Measurements from ENCODE around the gene MAN2A1.
"Not testable (repeated sequence)": the region's sequence is repeated elsewhere in the genome, so short reads cannot be mapped to it uniquely, and the experiment has no call there.

Gene MAN2A1

DNA sequence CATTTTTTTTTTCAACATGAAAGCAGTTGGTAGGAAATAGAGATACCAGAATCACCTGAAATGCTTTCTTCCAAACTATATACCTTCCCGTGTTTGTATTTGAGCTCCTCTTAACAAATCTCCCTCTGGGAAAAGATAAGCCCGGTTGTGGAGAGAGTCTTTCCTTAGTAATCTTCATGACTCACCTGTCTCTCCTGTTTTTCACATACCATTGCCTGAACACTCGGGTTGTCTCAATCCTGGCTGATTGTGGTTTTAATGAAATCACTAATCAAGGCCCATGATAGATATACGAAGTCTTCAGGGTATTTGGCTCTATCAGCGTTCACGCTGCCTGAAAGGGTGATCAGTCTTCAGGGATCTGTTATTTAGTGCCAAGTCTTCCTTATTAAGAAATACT lies 136.7 kb downstream of the MAN2A1 start:
- DNase-seq (ENCODE audit: low spot score), result no peak

- DNase-seq (ENCODE audit: low spot score), result no peak
Measured at GRCh38 chr5:109829331-109829730, 139.6 kb downstream of the MAN2A1 start.

DNA sequence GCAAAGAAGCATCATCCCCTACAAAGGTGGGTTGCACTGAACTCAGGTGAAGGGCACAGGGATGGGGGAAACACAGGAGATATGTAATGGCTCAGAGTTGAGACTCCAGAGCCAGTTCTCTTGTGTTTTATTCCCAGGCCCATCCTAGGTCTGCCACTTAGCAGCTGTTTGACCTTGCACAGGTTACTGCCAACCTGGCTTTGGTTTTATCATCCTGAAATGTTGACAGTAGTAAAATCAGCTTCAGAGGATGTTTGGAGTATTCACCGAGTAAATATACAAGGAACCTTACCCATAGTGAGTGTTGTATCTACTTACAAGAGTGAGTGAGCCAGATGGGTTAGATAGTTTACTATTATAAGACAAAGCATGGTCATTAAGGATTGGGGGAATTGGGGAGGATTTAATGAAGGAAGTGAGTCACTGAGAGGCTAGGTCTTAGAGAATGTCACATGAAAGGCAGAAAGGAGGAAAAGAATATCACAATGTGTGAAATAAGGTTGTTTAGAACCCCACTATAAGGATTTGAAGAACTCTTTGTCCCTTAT lies 141.3 kb downstream of the MAN2A1 start:
- no peak for DNase-seq (ENCODE audit: low spot score)

DNA sequence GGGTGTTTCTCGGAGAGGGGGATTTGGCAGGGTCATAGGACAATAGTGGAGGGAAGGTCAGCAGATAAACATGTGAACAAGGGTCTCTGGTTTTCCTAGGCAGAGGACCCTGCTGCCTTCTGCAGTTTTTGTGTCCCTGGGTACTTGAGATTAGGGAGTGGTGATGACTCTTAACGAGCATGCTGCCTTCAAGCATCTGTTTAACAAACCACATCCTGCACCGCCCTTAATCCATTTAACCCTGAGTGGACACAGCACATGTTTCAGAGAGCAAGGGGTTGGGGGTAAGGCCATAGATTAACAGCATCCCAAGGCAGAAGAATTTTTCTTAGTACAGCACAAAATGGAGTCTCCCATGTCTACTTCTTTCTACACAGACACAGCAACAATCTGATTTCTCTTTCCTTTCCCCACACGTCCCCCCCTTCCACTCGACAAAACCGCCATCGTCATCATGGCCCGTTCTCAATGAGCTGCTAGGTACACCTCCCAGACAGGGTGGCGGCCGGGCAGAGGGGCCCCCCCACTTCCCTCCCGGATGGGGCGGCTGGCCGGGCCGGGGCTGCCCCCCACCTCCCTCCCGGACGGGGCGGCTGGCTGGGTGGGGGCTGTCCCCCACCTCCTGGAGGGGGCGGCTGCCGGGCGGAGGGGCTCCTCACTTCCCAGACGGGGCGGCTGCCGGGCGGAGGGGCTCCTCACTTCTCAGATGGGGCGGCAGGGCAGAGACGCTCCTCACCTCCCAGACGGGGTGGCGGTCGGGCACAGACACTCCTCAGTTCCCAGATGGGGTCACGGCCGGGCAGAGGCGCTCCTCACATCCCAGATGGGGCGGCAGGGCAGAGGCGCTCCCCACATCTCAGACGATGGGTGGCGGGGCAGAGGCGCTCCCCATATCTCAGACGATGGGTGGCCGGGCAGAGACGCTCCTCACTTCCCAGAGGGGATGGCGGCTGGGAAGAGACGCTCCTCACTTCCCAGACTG lies 142.8 kb downstream of the MAN2A1 start:
- DNase-seq (ENCODE audit: low spot score), result not testable (repeated sequence)

- DNase-seq (ENCODE audit: low spot score), result no peak
Measured at GRCh38 chr5:109833946-109834345, 144.2 kb downstream of the MAN2A1 start.

- no peak for DNase-seq (ENCODE audit: low spot score)
Measured at GRCh38 chr5:109836280-109836679, 146.6 kb downstream of the MAN2A1 start.

GRCh38 chr5:109837231-109837861 lies 147.6 kb downstream of the MAN2A1 start:
- DNase-seq (ENCODE audit: low spot score), result no peak

GRCh38 chr5:109838157-109838556 lies 148.4 kb downstream of the MAN2A1 start:
- DNase-seq (ENCODE audit: low spot score), result no peak

DNA sequence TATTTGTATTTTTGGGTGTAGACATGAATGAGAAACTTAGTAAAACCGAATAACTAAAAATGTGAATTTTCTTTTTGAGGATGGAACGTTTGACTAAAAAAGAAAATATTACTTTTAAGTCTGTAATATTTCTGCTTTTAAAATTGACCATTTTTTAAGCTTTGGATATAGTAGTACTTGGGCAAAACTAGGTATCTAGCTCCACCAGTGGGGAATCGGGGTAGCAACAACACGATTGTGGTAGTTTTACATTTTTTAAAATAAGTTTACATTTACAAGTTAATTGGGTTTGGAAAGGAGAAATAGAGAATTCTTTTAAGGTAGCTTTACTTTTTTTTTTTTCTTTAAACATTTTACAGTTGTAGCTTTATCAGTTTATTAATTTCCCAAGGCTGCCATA lies 154.4 kb downstream of the MAN2A1 start:
- no peak for DNase-seq (ENCODE audit: low spot score)

DNA sequence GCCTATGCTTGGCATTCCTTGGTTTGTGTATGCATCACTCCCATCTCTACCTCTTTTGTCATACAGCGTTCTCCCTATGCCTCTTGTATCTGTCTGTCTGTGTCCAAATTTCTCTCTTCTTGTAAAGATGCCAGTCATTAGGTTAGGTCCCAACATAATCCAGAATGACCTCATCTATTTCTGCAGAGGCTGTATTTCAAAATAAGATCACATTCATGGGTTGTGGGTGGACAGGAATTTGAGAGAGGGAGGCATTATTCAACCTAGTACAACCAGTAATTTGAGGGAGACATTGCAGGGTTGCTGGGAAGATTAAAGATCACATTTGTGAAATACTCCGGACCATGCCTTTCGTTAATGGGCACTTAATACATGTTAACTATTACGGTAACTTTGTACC lies 155.0 kb downstream of the MAN2A1 start:
- no peak for DNase-seq (ENCODE audit: low spot score)

GRCh38 chr5:109848130-109848529 lies 158.4 kb downstream of the MAN2A1 start:
- no peak for DNase-seq (ENCODE audit: low spot score)

GRCh38 chr5:109849478-109850088 lies 159.9 kb downstream of the MAN2A1 start:
- no peak for DNase-seq (ENCODE audit: low spot score)

DNA sequence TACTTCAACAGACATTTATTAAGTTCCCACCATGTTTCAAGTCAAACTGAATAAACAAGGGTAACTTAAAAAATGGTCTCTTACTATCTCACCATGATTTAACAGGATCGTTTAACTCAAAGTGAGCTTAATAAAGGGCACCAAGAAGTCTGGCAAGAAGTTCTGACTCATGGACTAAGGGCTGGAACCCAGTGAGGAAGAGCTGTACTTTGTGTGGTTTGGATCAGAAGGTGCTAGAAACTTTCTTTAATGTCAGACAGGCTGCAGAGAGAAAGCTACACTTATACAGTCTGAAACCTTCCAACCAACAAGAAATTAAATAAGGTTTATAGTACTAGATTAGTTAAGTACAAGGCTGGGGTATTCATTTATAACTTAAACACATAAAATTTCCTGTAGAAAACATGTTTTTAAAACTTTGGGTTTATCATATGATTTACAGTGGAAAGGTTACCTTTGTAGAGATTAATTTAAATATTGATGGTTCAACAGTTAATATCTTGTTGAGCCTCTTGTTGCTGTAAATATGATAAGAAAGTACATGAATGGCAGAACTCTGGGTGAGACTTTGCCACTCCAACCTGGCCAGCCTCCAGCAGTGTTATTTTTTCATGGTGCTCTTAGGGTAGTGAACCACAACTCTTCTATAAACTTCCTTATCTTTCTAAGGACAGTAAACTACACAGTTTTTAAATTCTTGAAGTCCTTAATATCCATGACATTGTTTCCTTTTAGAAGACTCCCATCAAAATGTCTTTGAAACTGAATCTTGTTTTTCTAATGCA lies 162.8 kb downstream of the MAN2A1 start:
- DNase-seq (ENCODE audit: low spot score), result peak; percentile 21

DNA sequence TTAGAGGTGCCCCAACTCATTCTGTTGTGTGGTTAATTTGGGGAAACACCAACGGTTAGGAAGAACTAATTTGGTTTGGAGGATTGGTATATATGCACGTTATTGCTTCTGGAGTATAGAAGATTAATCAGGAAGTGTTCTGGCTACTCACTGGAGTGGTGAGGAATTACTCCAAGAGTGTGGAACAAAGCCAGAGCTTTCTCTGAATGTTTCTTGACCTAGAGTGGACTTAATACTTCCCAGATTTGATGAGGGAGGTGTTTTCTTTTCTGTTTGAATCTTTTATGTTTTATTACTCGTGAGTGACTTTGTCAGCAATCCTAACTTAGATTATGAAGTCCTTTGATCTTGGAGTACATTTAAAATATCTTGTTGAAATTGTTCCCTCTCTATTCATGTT lies 163.7 kb downstream of the MAN2A1 start:
- no peak for DNase-seq (ENCODE audit: low spot score)

DNA sequence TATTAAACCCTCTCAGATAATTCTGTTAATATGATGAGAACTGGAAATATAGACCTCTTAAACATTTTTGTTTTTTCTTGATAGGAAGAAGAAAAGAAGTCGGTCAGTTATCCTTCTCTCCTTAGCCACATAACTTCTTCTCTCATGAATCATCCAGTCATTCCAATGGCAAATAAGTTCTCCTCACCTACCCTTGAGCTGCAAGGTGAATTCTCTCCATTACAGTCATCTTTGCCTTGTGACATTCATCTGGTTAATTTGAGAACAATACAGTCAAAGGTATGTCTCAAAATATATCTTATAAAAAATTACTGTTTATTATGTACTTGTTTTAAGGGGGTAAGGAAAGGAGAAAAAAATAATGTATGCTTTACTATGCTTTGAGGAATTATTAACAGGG lies 165.3 kb downstream of the MAN2A1 start:
- no peak for DNase-seq (ENCODE audit: low spot score)

- DNase-seq (ENCODE audit: low spot score), result no peak
Measured at GRCh38 chr5:109857405-109858031, 167.8 kb downstream of the MAN2A1 start.

- no peak for DNase-seq (ENCODE audit: low spot score)
Measured at GRCh38 chr5:109859537-109859936, 169.8 kb downstream of the MAN2A1 start.

DNA sequence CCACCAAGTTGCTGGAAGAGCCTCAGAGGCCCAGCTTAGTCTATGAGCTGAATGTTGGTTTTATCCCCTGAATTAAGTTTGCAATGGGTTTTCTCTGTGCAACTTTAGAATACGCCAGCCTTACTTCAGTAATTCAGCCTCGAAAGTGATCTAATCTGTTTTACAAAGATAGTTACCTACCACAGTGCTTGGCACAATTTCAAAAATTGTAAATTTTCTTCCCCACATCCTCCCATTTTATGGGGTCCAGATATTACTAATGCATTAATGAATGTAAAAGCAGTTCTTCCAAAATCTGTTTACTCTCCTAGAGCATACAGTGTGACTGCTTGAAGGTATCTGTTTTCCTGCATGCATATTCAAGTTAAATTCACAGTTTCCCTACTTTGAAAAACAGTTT lies 172.6 kb downstream of the MAN2A1 start:
- no peak for DNase-seq (ENCODE audit: low spot score)

- no peak for DNase-seq (ENCODE audit: low spot score)
Measured at GRCh38 chr5:109863752-109864151, 174.0 kb downstream of the MAN2A1 start.

- peak; percentile 63 for DNase-seq (ENCODE audit: low spot score)
Measured at GRCh38 chr5:109865637-109866036, 175.9 kb downstream of the MAN2A1 start.

- DNase-seq (ENCODE audit: low spot score), result no peak
Measured at GRCh38 chr5:109866051-109866450, 176.3 kb downstream of the MAN2A1 start.

Data from AG08396 (cell line).